ENCODE data around the gene VCAM1. TPM values are rescaled to one million over a fixed set of nuclear protein-coding genes. Genes with fewer than 3 reads are reported as not detected.

VCAM1 gene
- total and polyA plus RNA-seq, 2 of the 8 experiments (the other 6 are each of a cell fraction or from before 2014, with no cell fraction given), result 0.21 TPM; not detected in 1

- no peak overlapping the region for H3K4me3 ChIP-seq (ENCODE audit: extremely low read depth in 1 of 4, insufficient read depth in 2 of 4, low read depth in 3 of 4, low read length in 4 of 4)
- no peak overlapping the region for H2AK5ac ChIP-seq (ENCODE audit: low read depth, low read length)
- H3K14ac ChIP-seq (ENCODE audit: insufficient read length), result no peak overlapping the region
- H3K27me3 ChIP-seq (replicated peaks in 1 of 4; ENCODE audit: control insufficient read depth in 3 of 4, extremely low read depth in 1 of 4, insufficient read depth in 3 of 4, low read length in 3 of 4), result no peaks in the 10 kb centered on the region
- no peak overlapping the region for H4K91ac ChIP-seq (replicated peaks; ENCODE audit: insufficient read length, low read length)
- no peaks in the 10 kb centered on the region for H3K9me3 ChIP-seq (ENCODE audit: insufficient read depth in 2 of 2, low read depth in 1 of 2, low read length in 1 of 2)
- no peak overlapping the region for H3K9ac ChIP-seq (replicated peaks in 1 of 4; ENCODE audit: extremely low read depth in 1 of 4, low read depth in 3 of 4, low read length in 3 of 4)
- H4K20me1 ChIP-seq (replicated peaks in 1 of 2; ENCODE audit: control insufficient read depth in 1 of 2, insufficient read depth in 2 of 2, low read length in 2 of 2), result no peaks in the 10 kb centered on the region
- ChIA-PET POLR2A (ENCODE audit: partially characterized antibody) (no interaction called here), CTCF (ENCODE audit: partially characterized antibody) (no interaction called here)
- H3K56ac ChIP-seq (replicated peaks; ENCODE audit: insufficient read length, low read depth, low read length), result no peak overlapping the region
- H3K4ac ChIP-seq (replicated peaks; ENCODE audit: insufficient read length, low read depth, low read length), result no peak overlapping the region
- H3K4me1 ChIP-seq (replicated peaks in 1 of 4; ENCODE audit: control insufficient read depth in 3 of 4, insufficient read depth in 4 of 4, low read length in 3 of 4), result no peaks in the 10 kb centered on the region
- H2BK15ac ChIP-seq (ENCODE audit: low read length), result no peak overlapping the region
- DNase-seq (ENCODE audit: low read depth in 1 of 2, low spot score in 2 of 2) (no peak), FAIRE-seq (no peak)
- H3K23me2 ChIP-seq (ENCODE audit: low read depth, low read length), result no peaks in the 10 kb centered on the region
- H2BK5ac ChIP-seq (ENCODE audit: low read depth, low read length), result no peak overlapping the region
- H2BK12ac ChIP-seq (ENCODE audit: low read depth, low read length), result no peak overlapping the region
- WGBS, 2 experiments (ENCODE audit: extremely low coverage in 1 of 2, insufficient coverage in 1 of 2, insufficient read length in 1 of 2, insufficient replicate concordance in 2 of 2, low coverage in 1 of 2, low lambda C conversion rate in 2 of 2, missing lambda C conversion rate in 1 of 2), result 87% methylated on average over 4 of the region's 4 CpGs; no CpG with 5 or more reads in 1 of the 2 experiments
- H3K79me2 ChIP-seq (ENCODE audit: control insufficient read depth in 1 of 2, insufficient read depth in 2 of 2, low read length in 2 of 2), result no peaks in the 10 kb centered on the region
- H3K4me2 ChIP-seq (ENCODE audit: insufficient read depth in 1 of 2, low read depth in 2 of 2, low read length in 2 of 2), result no peak overlapping the region
- H3K23ac ChIP-seq (ENCODE audit: insufficient read length), result no peak overlapping the region
- no peak overlapping the region for H2BK20ac ChIP-seq (ENCODE audit: low read length)
- H2BK120ac ChIP-seq (replicated peaks; ENCODE audit: low read depth, low read length), result no peak overlapping the region
- H3K18ac ChIP-seq (ENCODE audit: extremely low read depth, low read length), result no peak overlapping the region
- no peak overlapping the region for H3K27ac ChIP-seq (ENCODE audit: low read depth, low read length)
- no peaks in the 10 kb centered on the region for H3K79me1 ChIP-seq (ENCODE audit: low read depth, low read length)
- H4K5ac ChIP-seq (ENCODE audit: insufficient read length, low read depth, low read length), result no peak overlapping the region
- no peaks in the 10 kb centered on the region for H3K36me3 ChIP-seq (ENCODE audit: control insufficient read depth in 2 of 4, insufficient read depth in 4 of 4, low read length in 3 of 4)
- no peak overlapping the region for H4K8ac ChIP-seq (ENCODE audit: extremely low read depth, insufficient read depth, low read length)
- no peak overlapping the region for H2AFZ ChIP-seq (ENCODE audit: low read length)
- no peak for TF ChIP-seq FOSL1 (IDR thresholded peaks at IDR 0.05; ENCODE audit: insufficient read depth, low read depth, low read length)
- no peak for TF ChIP-seq SP4 (IDR thresholded peaks at IDR 0.05; ENCODE audit: low read length)
- no peak for TF ChIP-seq EZH2 (IDR thresholded peaks at IDR 0.05; ENCODE audit: low read depth, low read length, severe bottlenecking)
- TF ChIP-seq BRCA1 (IDR thresholded peaks at IDR 0.05; ENCODE audit: low read depth, low read length), result no peak
- no peak for TF ChIP-seq KDM5A (IDR thresholded peaks at IDR 0.05; ENCODE audit: low read length)
- no peak for TF ChIP-seq NRF1 (IDR thresholded peaks at IDR 0.05; ENCODE audit: low read depth, low read length)
- TF ChIP-seq SUZ12 (IDR thresholded peaks at IDR 0.05; ENCODE audit: low read length), result no peak
- TF ChIP-seq EGR1 (IDR thresholded peaks at IDR 0.05; ENCODE audit: borderline replicate concordance, low read depth, low read length), result no peak
- TF ChIP-seq POU5F1 (IDR thresholded peaks at IDR 0.05; ENCODE audit: low read depth, low read length), result no peak
- no peak for TF ChIP-seq ATF3 (IDR thresholded peaks at IDR 0.05; ENCODE audit: insufficient read depth, low read depth, low read length)
- no peak for TF ChIP-seq POLR2A (IDR thresholded peaks at IDR 0.05; ENCODE audit: control extremely low read depth in 1 of 2, low read depth in 2 of 2, low read length in 2 of 2)
- no peak for TF ChIP-seq SAP30 (IDR thresholded peaks at IDR 0.05; ENCODE audit: insufficient read depth, insufficient replicate concordance, low read length)
- no peak for TF ChIP-seq CBX8 (IDR thresholded peaks at IDR 0.05; ENCODE audit: borderline replicate concordance, low read depth, low read length)
- no peak for TF ChIP-seq BCL11A (IDR thresholded peaks at IDR 0.05; ENCODE audit: low read depth in 2 of 2, low read length in 2 of 2)
These were observed 50.5 kb downstream of the VCAM1 start for GRCh38 chr1:100769906-100770646.

Measured in H1 (cell line).